ENCODE data around the gene PRDM15.

PRDM15 gene

GRCh38 chr21:41907496-41908258 lies 28.5 kb upstream of the PRDM15 start:
- DNase-seq, result no peak

GRCh38 chr21:41906770-41907169 lies 27.6 kb upstream of the PRDM15 start:
- DNase-seq, result no peak

GRCh38 chr21:41903559-41904351 lies 24.6 kb upstream of the PRDM15 start:
- no peak for DNase-seq

GRCh38 chr21:41902946-41903345 lies 23.8 kb upstream of the PRDM15 start:
- no peak for DNase-seq

GRCh38 chr21:41901782-41902181 lies 22.6 kb upstream of the PRDM15 start:
- no peak for DNase-seq

- DNase-seq, result no peak
These were observed 22.0 kb upstream of the PRDM15 start for GRCh38 chr21:41901099-41901498.

GRCh38 chr21:41900401-41900800 lies 21.3 kb upstream of the PRDM15 start:
- no peak for DNase-seq

GRCh38 chr21:41899426-41900202 lies 20.5 kb upstream of the PRDM15 start:
- DNase-seq, result no peak

- DNase-seq, result no peak
These were observed 19.9 kb upstream of the PRDM15 start for GRCh38 chr21:41898998-41899397.

GRCh38 chr21:41897700-41898099 lies 18.6 kb upstream of the PRDM15 start:
- DNase-seq, result no peak

- DNase-seq, result no peak
These were observed 18.0 kb upstream of the PRDM15 start for GRCh38 chr21:41897047-41897669.

- no peak for DNase-seq
These were observed 16.7 kb upstream of the PRDM15 start for GRCh38 chr21:41895643-41896493.

- DNase-seq, result no peak
These were observed 15.9 kb upstream of the PRDM15 start for GRCh38 chr21:41894922-41895557.

- no peak for DNase-seq
These were observed 15.4 kb upstream of the PRDM15 start for GRCh38 chr21:41894511-41894910.

- DNase-seq, result no peak
These were observed 13.6 kb upstream of the PRDM15 start for GRCh38 chr21:41892726-41893125.

GRCh38 chr21:41891132-41891531 lies 12.0 kb upstream of the PRDM15 start:
- no peak for DNase-seq

- no peak for DNase-seq
These were observed 11.2 kb upstream of the PRDM15 start for GRCh38 chr21:41890355-41890754.

GRCh38 chr21:41888749-41889376 lies 9.7 kb upstream of the PRDM15 start:
- no peak for DNase-seq

- DNase-seq, result no peak
These were observed 8.5 kb upstream of the PRDM15 start for GRCh38 chr21:41887667-41888066.

GRCh38 chr21:41886328-41886727 lies 7.2 kb upstream of the PRDM15 start:
- DNase-seq, result peak; percentile 5

All from DMS153 (cell line).